Gastroesophageal sphincter (tissue), 4 donors: ENCODE measurements around the gene WFIKKN1. TPM values are rescaled to one million over a fixed set of nuclear protein-coding genes. Genes with fewer than 3 reads are reported as not detected.

ENCODE experiments used
- ATAC-seq: fragments of 150-250 bp; one replicate; pipeline ENCODE4 v1.9.1; 2016; ENCODE audit warnings: mild to moderate bottlenecking, moderate library complexity
- H3K27ac ChIP-seq, 4 donors: fragments of 200-600 bp; sonication (generic) in 3 of 4; 1 replicate in 3 of 4; 2 replicates in 1 of 4; pipeline ENCODE4 v1.5.1; 2016 to 2019
- H3K27me3 ChIP-seq: fragments of 200-600 bp; sonication (generic); one replicate; pipeline ENCODE4 v1.5.1; 2019
- H3K36me3 ChIP-seq, 2 donors: fragments of 200-600 bp; sonication (generic); one replicate each; pipeline ENCODE4 v1.5.1; 2019; ENCODE audit warnings: control low read depth in 1 of 2
- H3K4me1 ChIP-seq, 3 donors: fragments of 200-600 bp; sonication (generic); 1 replicate in 2 of 3; 2 replicates in 1 of 3; pipeline ENCODE4 v1.5.1; 2016 to 2019; ENCODE audit warnings: control low read depth in 2 of 3
- H3K4me3 ChIP-seq, 2 donors: fragments of 200-600 bp; sonication (generic); one replicate each; pipeline ENCODE4 v1.5.1; 2019; ENCODE audit warnings: mild to moderate bottlenecking in 1 of 2, moderate library complexity in 1 of 2
- H3K9me3 ChIP-seq, 3 donors: fragments of 200-600 bp; sonication (generic); one replicate each; pipeline ENCODE4 v1.5.1; 2017 to 2019; ENCODE audit warnings: control low read depth in 2 of 3
- EP300 ChIP-seq: sonication (generic); formaldehyde crosslinking; IDR thresholded peaks from one replicate; pipeline ENCODE4 v1.6.1; 2017; ENCODE audit warnings: antibody characterized with exemption, mild to moderate bottlenecking
- POLR2A ChIP-seq, 2 donors: fragments of 450-650 bp; IDR thresholded peaks; one replicate each; pipeline ENCODE4 v1.6.1; 2017; ENCODE audit warnings: antibody characterized with exemption in 2 of 2, mild to moderate bottlenecking in 2 of 2, moderate library complexity in 1 of 2
- POLR2AphosphoS5 ChIP-seq: sonication (generic); formaldehyde crosslinking; IDR thresholded peaks from one replicate; pipeline ENCODE4 v1.6.1; 2017; ENCODE audit warnings: antibody characterized with exemption
- WGBS, 2 donors: methylation state at CpG; one replicate each; pipeline ENCODE4 v1.1.5; 2018; ENCODE audit warnings: low coverage in 1 of 2; 5-methylcytosine and 5-hydroxymethylcytosine counted together
- total RNA-seq, 4 donors: library from RNA; depleted of rRNA; stranded (reverse); fragments of >200 nt; gene quantifications; one replicate each; pipeline ENCODE4 v1.1.0, GENCODE V29; 2016
- TF ChIP-seq, protein P1 (sequence below), 4 experiments: fragments of 200-600 bp in 2 of 4; fragments of 450-650 bp in 2 of 4; sonication (generic) in 1 of 4; IDR thresholded peaks; one replicate each; pipeline ENCODE4 v1.5.1; 2017 to 2019; ENCODE audit warnings: antibody characterized with exemption in 4 of 4, mild to moderate bottlenecking in 2 of 4, moderate library complexity in 2 of 4

Gene WFIKKN1
- total RNA-seq, 4 donors from 2014 or later: 0.17 to 0.93 (median 0.35) TPM; not detected in 1

DNA sequence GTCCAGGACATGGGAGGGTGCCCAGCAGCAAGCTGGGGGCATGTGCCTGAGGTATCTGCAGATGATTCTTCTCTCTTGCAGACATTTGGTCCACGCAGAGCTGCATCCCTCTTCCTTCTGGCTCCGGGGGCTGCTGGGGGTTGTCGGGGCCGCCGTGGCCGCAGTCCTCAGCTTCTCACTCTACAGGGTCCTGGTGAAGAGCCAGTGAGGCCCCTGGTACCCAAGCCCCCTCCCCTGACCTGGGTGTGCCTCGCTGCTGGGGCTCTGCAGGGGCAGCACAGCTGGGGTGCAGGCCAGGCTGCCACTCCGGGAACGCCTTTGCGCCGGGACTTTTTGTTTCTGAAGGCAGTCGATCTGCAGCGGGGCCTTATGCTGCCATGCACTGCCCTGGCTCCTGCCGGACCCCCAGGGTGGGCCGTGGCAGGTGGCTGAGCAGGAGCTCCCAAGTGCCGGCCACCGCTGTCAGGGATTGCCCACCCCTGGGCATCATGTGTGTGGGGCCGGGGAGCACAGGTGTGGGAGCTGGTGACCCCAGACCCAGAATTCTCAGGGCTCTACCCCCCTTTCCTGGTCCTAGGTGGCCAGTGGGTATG lies 42.7 kb downstream of the WFIKKN1 start:
- TF ChIP-seq, protein P1, sequence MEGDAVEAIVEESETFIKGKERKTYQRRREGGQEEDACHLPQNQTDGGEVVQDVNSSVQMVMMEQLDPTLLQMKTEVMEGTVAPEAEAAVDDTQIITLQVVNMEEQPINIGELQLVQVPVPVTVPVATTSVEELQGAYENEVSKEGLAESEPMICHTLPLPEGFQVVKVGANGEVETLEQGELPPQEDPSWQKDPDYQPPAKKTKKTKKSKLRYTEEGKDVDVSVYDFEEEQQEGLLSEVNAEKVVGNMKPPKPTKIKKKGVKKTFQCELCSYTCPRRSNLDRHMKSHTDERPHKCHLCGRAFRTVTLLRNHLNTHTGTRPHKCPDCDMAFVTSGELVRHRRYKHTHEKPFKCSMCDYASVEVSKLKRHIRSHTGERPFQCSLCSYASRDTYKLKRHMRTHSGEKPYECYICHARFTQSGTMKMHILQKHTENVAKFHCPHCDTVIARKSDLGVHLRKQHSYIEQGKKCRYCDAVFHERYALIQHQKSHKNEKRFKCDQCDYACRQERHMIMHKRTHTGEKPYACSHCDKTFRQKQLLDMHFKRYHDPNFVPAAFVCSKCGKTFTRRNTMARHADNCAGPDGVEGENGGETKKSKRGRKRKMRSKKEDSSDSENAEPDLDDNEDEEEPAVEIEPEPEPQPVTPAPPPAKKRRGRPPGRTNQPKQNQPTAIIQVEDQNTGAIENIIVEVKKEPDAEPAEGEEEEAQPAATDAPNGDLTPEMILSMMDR (IDR thresholded peaks at IDR 0.05): no peak
- TF ChIP-seq POLR2AphosphoS5: no peak
- TF ChIP-seq POLR2A (IDR thresholded peaks at IDR 0.05): no peak
- no peak for TF ChIP-seq EP300
- H3K9me3 ChIP-seq: no peaks in the 10 kb centered on the region
- no peak overlapping the region for H3K4me3 ChIP-seq
- ATAC-seq: no peak
- no CpG with 5 or more reads among the region's 18 CpGs for WGBS, 2 donors
- no peak overlapping the region for H3K27ac ChIP-seq
- peaks cover 8% of the 10 kb centered on the region for H3K27me3 ChIP-seq
- peaks cover 0 to 50% of the 10 kb centered on the region in 2 donors for H3K36me3 ChIP-seq
- H3K4me1 ChIP-seq: peaks cover 0 to 44% (median 24%) of the 10 kb centered on the region in 3 donors

DNA sequence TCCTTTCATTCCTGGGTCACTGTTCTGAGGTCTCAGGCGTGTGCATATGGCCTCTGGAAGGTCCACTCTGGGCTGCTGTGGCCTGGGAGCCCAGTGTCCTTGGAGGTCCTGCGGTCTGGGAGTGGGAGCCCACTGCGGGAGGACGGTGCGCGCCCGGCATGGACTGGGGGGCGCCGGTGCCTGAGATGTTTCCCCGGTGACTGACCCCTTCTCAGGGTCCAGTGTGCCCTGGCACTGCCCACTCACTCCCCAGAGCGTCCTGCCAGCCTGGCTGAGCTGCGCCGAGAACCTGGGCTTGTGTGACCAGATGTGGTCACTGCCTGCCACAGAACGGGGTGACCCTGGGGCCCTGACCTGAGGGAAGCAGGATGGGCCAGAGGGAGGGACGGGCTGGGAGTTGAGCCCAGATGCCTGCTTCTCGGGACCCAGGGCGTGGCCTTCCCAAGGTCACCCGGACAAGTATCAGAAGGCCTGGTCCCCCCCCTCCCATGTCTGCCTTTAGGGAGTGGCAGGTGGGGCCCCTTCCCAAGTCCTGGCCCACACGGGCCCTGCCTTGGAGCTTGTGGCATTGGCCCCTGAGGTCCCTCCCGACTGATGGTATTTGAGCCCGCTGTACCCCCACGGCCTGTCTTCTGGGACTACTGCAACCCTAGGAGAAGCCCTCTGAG lies 43.6 kb downstream of the WFIKKN1 start:
- Histone ChIP-seq H3K4me1 (peaks cover 0 to 44% (median 20%) of the 10 kb centered on the region in 3 donors), H3K36me3 (peaks cover 0 to 46% of the 10 kb centered on the region in 2 donors), H3K9me3 (no peaks in the 10 kb centered on the region), H3K4me3 (no peak overlapping the region), H3K27ac (peak overlapping the region in 3 of 4 donors; percentile 6 to 50 (median 48)), H3K27me3 (peaks cover 8% of the 10 kb centered on the region)
- WGBS, 2 donors: no CpG with 5 or more reads among the region's 22 CpGs
- ATAC-seq: no peak
- no peak for TF ChIP-seq POLR2A (IDR thresholded peaks at IDR 0.05)
- no peak for TF ChIP-seq POLR2AphosphoS5
- TF ChIP-seq, protein P1 (IDR thresholded peaks at IDR 0.05): no peak
- TF ChIP-seq EP300: no peak

DNA sequence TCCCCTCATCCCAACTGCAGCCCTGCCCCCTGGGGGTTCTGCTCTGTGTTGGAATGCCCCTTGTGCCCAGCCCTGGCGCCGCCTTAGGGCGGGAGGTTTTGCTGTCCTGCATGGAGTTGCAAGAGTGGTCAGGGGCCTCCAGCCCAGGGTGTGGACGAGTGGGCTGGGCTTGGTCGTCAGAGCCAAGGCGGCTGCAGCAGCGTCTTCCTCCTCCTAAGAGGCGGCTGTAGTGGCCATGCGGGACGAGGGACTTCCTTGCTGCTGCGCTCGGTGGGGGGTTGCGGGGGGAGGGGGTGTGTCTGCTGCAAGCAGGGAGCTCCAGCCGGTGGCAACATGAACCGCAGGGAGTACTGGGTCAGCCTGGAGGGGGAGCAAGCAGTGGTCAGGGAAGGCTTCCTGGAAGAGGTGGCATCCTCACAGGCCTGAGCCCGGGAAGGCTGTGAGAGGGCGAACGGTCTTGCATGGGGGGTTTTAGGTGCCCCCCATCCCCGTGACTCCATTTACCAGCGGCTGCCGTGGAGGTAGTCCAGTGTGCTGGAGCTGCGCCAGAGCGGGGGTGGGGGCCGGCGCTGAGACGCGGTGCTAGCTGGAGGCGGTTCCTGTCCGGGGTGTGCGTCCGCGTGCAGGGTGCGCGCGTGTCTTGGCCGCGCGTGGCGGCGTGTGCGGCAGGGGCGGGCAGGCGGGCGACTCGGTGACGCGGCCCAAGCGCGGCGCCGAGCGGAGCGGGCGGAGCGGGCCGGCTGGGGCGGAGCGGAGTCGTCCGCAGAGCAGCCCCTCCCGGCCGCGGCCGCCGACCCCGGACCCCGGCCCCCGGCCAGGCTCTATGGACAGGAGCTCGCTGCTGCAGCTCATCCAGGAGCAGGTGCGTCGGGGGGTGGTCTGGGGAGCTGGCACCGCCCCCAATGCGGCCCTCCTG lies 44.4 kb downstream of the WFIKKN1 start, which contains the start of gene RHBDL1:
RHBDL1 (plus strand) TSS at position 704 of the 916 bp plus-strand sequence; CDS start at position 824, 120 bp downstream.
- WGBS, 2 donors: 4% methylated on average over 15 of the region's 73 CpGs; no CpG with 5 or more reads in 1 of the 2 donors
- no peak for ATAC-seq
- H3K4me3 ChIP-seq: peak within 1 kb of the TSS in 1 of 2 donors; percentile 49
- TF ChIP-seq EP300 (no peak), POLR2AphosphoS5 (no peak), POLR2A (IDR thresholded peaks at IDR 0.05) (no peak)
- TF ChIP-seq, protein P1 (IDR thresholded peaks at IDR 0.05): no peak
- H3K36me3 ChIP-seq: peaks cover 0 to 37% of the 10 kb centered on the region in 2 donors
- peaks cover 0 to 38% (median 21%) of the 10 kb centered on the region in 3 donors for H3K4me1 ChIP-seq
- H3K27me3 ChIP-seq: peaks cover 8% of the 10 kb centered on the region
- peak within 1 kb of the TSS in 3 of 4 donors; percentile 48 to 69 (median 50) for H3K27ac ChIP-seq
- no peaks in the 10 kb centered on the region for H3K9me3 ChIP-seq

DNA sequence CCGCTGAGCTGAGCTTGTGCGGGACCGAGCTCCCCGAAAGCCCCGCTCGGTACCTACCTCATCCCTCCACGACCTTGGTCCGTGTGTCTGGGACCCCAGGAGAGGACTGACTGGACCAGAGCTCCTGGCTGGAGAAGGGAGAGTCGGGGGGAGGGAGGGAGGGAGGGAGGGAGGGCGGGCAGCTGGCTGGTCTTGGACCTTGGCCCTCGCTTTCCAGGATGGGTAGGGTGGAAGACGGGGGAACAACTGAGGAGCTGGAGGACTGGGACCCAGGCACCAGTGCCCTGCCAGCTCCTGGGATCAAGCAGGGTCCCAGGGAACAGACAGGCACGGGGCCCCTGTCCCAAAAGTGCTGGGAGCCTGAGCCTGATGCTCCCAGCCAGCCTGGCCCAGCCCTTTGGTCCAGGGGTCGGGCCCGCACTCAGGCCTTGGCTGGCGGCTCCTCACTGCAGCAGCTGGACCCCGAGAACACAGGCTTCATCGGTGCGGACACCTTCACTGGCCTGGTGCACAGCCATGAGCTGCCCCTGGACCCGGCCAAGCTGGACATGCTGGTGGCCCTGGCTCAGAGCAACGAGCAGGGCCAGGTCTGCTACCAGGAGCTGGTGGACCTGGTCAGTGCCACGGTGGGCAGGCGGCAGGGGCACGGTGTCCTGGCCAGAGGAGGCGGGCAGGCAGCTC lies 45.2 kb downstream of the WFIKKN1 start:
- H3K4me1 ChIP-seq: peaks cover 0 to 42% (median 23%) of the 10 kb centered on the region in 3 donors
- TF ChIP-seq POLR2A (IDR thresholded peaks at IDR 0.05) (no peak), POLR2AphosphoS5 (no peak), EP300 (no peak)
- TF ChIP-seq, protein P1 (IDR thresholded peaks at IDR 0.05): no peak
- WGBS, 2 donors: 29% methylated on average over 4 of the region's 25 CpGs; no CpG with 5 or more reads in 1 of the 2 donors
- no peaks in the 10 kb centered on the region for H3K9me3 ChIP-seq
- peak overlapping the region in 1 of 2 donors; percentile 49 for H3K4me3 ChIP-seq
- ATAC-seq: no peak
- peak overlapping the region in 3 of 4 donors; percentile 48 to 69 (median 50) for H3K27ac ChIP-seq
- peaks cover 0 to 29% of the 10 kb centered on the region in 2 donors for H3K36me3 ChIP-seq
- peaks cover 8% of the 10 kb centered on the region for H3K27me3 ChIP-seq
